Measurements from ENCODE around the gene SLC7A8.

DNA sequence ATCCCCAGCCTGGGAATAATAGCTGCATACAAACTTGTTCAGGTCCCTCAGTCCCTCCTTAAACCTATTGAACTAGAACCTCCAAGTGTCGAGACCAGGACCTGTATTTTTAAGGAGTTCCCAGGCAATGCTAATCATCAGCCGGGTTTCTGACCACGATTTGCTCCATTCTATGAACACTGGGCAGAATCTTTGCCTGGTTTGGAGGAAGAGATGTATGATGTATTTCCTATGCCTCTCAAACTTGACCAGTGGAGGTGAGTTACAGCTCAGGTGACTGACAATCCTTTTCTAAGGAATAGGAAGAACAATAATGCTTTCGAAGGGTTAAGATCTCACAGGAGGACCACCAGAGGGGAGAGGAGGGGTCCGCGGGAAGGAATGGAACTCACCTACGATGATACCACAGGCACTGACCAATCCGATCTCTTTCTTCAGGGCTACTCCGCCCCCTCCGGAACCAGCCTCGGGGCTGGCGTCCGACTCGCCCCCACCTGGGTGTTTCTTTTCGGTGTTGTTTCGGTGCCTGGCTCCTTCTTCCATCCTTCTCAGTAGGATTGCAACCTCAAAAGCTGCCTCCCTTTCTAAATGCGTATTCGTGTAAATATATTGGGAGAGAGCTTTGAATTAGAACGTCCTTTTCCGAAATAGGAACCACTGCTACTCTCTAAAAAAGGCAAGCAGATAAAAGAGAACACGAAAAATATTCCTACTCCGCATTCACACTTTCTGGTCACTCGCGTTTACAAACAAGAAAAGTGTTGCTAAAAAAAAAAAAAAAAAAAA is 895 bp downstream of the SLC7A8 start:
- TF ChIP-seq RCOR1 (IDR thresholded peaks at IDR 0.05; ENCODE audit: insufficient replicate concordance, low read length), result no peak
- TF ChIP-seq, protein P1, sequence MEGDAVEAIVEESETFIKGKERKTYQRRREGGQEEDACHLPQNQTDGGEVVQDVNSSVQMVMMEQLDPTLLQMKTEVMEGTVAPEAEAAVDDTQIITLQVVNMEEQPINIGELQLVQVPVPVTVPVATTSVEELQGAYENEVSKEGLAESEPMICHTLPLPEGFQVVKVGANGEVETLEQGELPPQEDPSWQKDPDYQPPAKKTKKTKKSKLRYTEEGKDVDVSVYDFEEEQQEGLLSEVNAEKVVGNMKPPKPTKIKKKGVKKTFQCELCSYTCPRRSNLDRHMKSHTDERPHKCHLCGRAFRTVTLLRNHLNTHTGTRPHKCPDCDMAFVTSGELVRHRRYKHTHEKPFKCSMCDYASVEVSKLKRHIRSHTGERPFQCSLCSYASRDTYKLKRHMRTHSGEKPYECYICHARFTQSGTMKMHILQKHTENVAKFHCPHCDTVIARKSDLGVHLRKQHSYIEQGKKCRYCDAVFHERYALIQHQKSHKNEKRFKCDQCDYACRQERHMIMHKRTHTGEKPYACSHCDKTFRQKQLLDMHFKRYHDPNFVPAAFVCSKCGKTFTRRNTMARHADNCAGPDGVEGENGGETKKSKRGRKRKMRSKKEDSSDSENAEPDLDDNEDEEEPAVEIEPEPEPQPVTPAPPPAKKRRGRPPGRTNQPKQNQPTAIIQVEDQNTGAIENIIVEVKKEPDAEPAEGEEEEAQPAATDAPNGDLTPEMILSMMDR (conservative IDR thresholded peaks at IDR 0.05; ENCODE audit: low read depth, low read length), result no peak
- no peak for TF ChIP-seq USF2 (IDR thresholded peaks at IDR 0.05; ENCODE audit: low read depth, low read length)
- no peak for TF ChIP-seq RAD21 (IDR thresholded peaks at IDR 0.05; ENCODE audit: low read length)
- no peak for TF ChIP-seq POLR2A (IDR thresholded peaks at IDR 0.05; ENCODE audit: low read depth, low read length)
- no peak for TF ChIP-seq NFE2L2 (IDR thresholded peaks at IDR 0.05; ENCODE audit: low read depth, low read length)
- no peak for TF ChIP-seq MAFK (IDR thresholded peaks at IDR 0.05; ENCODE audit: low read depth, low read length)
- no peak for TF ChIP-seq BHLHE40 (IDR thresholded peaks at IDR 0.05; ENCODE audit: low read depth, low read length)
- TF ChIP-seq MXI1 (IDR thresholded peaks at IDR 0.05; ENCODE audit: borderline replicate concordance, low read depth, low read length), result no peak

All from IMR-90 (cell line).